GM23338 (cell line): ENCODE data around the gene ST8SIA1. TPM values are rescaled to one million over a fixed set of nuclear protein-coding genes. Genes with fewer than 3 reads are reported as not detected.

ENCODE experiments used
- ATAC-seq: fragments of 200-7000 bp; cut with Tn5 transposase; 3 replicates; pipeline ENCODE4 v1.9.1; 2020
- DNase-seq: peaks from one replicate; pipeline ENCODE4 v3.0.0-alpha.2; 2015; ENCODE audit warnings: low spot score
- H2AFZ ChIP-seq: fragments of 200-600 bp; sonication (generic); 2 replicates; pipeline ENCODE4 v1.8.0; 2016; ENCODE audit warnings: antibody characterized with exemption, mild to moderate bottlenecking, moderate library complexity
- H3F3A ChIP-seq: fragments of 200-600 bp; sonication (generic); replicated peaks from 2 replicates; pipeline ENCODE4 v1.8.0; 2017; ENCODE audit warnings: antibody characterized with exemption, mixed run types, low read depth
- H3K27ac ChIP-seq: fragments of 200-600 bp; sonication (generic); 2 replicates; pipeline ENCODE4 v1.6.1; 2016; ENCODE audit warnings: low read depth
- H3K27me3 ChIP-seq: fragments of 200-600 bp; sonication (generic); 2 replicates; pipeline ENCODE4 v1.8.0; 2016; ENCODE audit warnings: mild to moderate bottlenecking, mixed run types, moderate library complexity; ENCODE audit not compliant: insufficient read depth
- H3K36me3 ChIP-seq: fragments of 200-600 bp; sonication (generic); 2 replicates; pipeline ENCODE4 v1.8.0; 2016; ENCODE audit warnings: mild to moderate bottlenecking; ENCODE audit not compliant: insufficient read depth
- H3K4me1 ChIP-seq: fragments of 200-600 bp; sonication (generic); 2 replicates; pipeline ENCODE4 v1.8.0; 2016; ENCODE audit warnings: mild to moderate bottlenecking, moderate library complexity; ENCODE audit not compliant: insufficient read depth
- H3K4me2 ChIP-seq: fragments of 200-600 bp; sonication (generic); 2 replicates; pipeline ENCODE4 v1.7.1; 2017; ENCODE audit warnings: mixed run types
- H3K4me3 ChIP-seq: fragments of 200-600 bp; sonication (generic); 2 replicates; pipeline ENCODE4 v1.6.1; 2016; ENCODE audit warnings: mixed run types
- H3K79me2 ChIP-seq: fragments of 200-600 bp; sonication (generic); replicated peaks from 2 replicates; pipeline ENCODE4 v1.8.0; 2017; ENCODE audit warnings: mild to moderate bottlenecking; ENCODE audit not compliant: insufficient read depth
- H3K9me2 ChIP-seq: fragments of 200-600 bp; sonication (generic); 2 replicates; pipeline ENCODE4 v1.8.0; 2017; ENCODE audit not compliant: insufficient read depth
- H4K20me1 ChIP-seq: fragments of 200-600 bp; sonication (generic); replicated peaks from 2 replicates; pipeline ENCODE4 v1.8.0; 2017; ENCODE audit warnings: mild to moderate bottlenecking; ENCODE audit not compliant: insufficient read depth
- H3K27ac Mint-ChIP-seq: 2 replicates; pipeline ENCODE4 v1.8.0; 2020; ENCODE audit warnings: inconsistent platforms, mild to moderate bottlenecking, moderate library complexity, mixed read lengths
- H3K27me3 Mint-ChIP-seq: 3 replicates; pipeline ENCODE4 v1.8.0; 2022; ENCODE audit warnings: low read depth, mild to moderate bottlenecking, moderate library complexity, mixed read lengths, inconsistent platforms; ENCODE audit not compliant: insufficient read depth, poor library complexity
- H3K36me3 Mint-ChIP-seq: 3 replicates; pipeline ENCODE4 v1.8.0; 2021; ENCODE audit warnings: low read depth, mild to moderate bottlenecking, inconsistent platforms, moderate library complexity, mixed read lengths
- H3K4me1 Mint-ChIP-seq: 3 replicates; pipeline ENCODE4 v1.8.0; 2020; ENCODE audit warnings: mild to moderate bottlenecking, inconsistent platforms, mixed read lengths
- H3K4me3 Mint-ChIP-seq: 3 replicates; pipeline ENCODE4 v1.8.0; 2021; ENCODE audit warnings: moderate library complexity, mild to moderate bottlenecking, inconsistent platforms, mixed read lengths
- H3K9me3 Mint-ChIP-seq: 3 replicates; pipeline ENCODE4 v1.8.0; 2020; ENCODE audit warnings: moderate library complexity, mild to moderate bottlenecking, inconsistent platforms, mixed read lengths
- CTCF ChIP-seq, 2 experiments: fragments of 200-600 bp in 1 of 2; sonication (generic) in 1 of 2; conservative IDR thresholded peaks; 2 replicates each; pipeline versions ENCODE4 v1.5.1 to v1.6.1; 2016 to 2017; ENCODE audit warnings: antibody characterized with exemption in 2 of 2, low read depth in 2 of 2, mild to moderate bottlenecking in 2 of 2, moderate library complexity in 1 of 2
- ETS1 ChIP-seq: IDR thresholded peaks from 2 replicates; pipeline ENCODE4 v1.6.1; 2016; ENCODE audit warnings: antibody characterized with exemption
- EZH2 ChIP-seq: fragments of 200-600 bp; sonication (generic); IDR thresholded peaks from one replicate; pipeline ENCODE4 v1.8.0; 2017; ENCODE audit warnings: antibody characterized with exemption, mild to moderate bottlenecking, low read depth; ENCODE audit not compliant: unreplicated experiment
- EZH2phosphoT487 ChIP-seq: fragments of 200-600 bp; sonication (generic); IDR thresholded peaks from one replicate; pipeline ENCODE4 v1.8.1; 2018; ENCODE audit warnings: antibody characterized with exemption; ENCODE audit not compliant: unreplicated experiment
- NANOG ChIP-seq: IDR thresholded peaks from 2 replicates; pipeline ENCODE4 v1.6.1; 2016; ENCODE audit warnings: antibody characterized with exemption, borderline replicate concordance
- POLR2AphosphoS5 ChIP-seq: IDR thresholded peaks from 2 replicates; pipeline ENCODE4 v1.6.1; 2016; ENCODE audit warnings: antibody characterized with exemption, low read depth
- REST ChIP-seq: IDR thresholded peaks from one replicate; pipeline ENCODE4 v1.6.1; 2018; ENCODE audit warnings: antibody characterized with exemption; ENCODE audit not compliant: unreplicated experiment
- ZNF331 ChIP-seq: fragments of 250-450 bp; sonication (Bioruptor Pico); IDR thresholded peaks from 2 replicates; pipeline ENCODE4 v1.5.0; 2020; ENCODE audit warnings: low read depth, mild to moderate bottlenecking, moderate library complexity
- polyA plus RNA-seq: library from polyadenylated mRNA; unstranded; fragments of >200 nt; fragmentation: Nextera tagmentation; extraction: Ambion mirVana; gene quantifications from 2 replicates; pipeline ENCODE4 v1.2.1, GENCODE V29; 2016
- total RNA-seq: library from RNA; depleted of rRNA; stranded (reverse); fragments of >200 nt; shearing (Covaris generic); gene quantifications from 2 replicates; pipeline ENCODE4 v1.2.3, GENCODE V29; 2014

ST8SIA1 gene
- total and polyA plus RNA-seq, 2 experiments from 2014 or later, result 2.5 to 5.1 TPM

GRCh38 chr12:22333713-22334409 lies 646 bp downstream of the ST8SIA1 start:
- peak overlapping the region; percentile 90 for H3K4me3 ChIP-seq
- Mint-ChIP-seq H3K27me3 (peaks cover 32% of the 10 kb centered on the region), H3K4me3 (peak overlapping the region; percentile 85), H3K4me1 (peaks cover 11% of the 10 kb centered on the region; the same call in 2 of the 3 replicates), H3K9me3 (no peaks in the 10 kb centered on the region), H3K36me3 (no peaks in the 10 kb centered on the region; the same call in 2 of the 3 replicates), H3K27ac (no peak overlapping the region)
- TF ChIP-seq EZH2 (peak; percentile 44), CTCF (conservative IDR thresholded peaks at IDR 0.05; ENCODE audit: low read depth in 2 of 2) (no peak)
- H3K36me3 ChIP-seq, result no peaks in the 10 kb centered on the region
- no peaks in the 10 kb centered on the region for H3K9me2 ChIP-seq
- peak overlapping the region; percentile 94 for H3K4me2 ChIP-seq
- H3K27ac ChIP-seq, result no peak overlapping the region
- H3K4me1 ChIP-seq, result peaks cover 6% of the 10 kb centered on the region
- DNase-seq (peak; percentile 66), ATAC-seq (peak; percentile 54)
- H3F3A ChIP-seq, result 0 out of 2 replicates have a peak, but pooled peaks cover 3% of the 10 kb centered on the region
- peaks cover 30% of the 10 kb centered on the region for H3K27me3 ChIP-seq
- no peaks in the 10 kb centered on the region for H3K79me2 ChIP-seq
- peak overlapping the region; percentile 83 for H2AFZ ChIP-seq
- no peaks in the 10 kb centered on the region; the same call in 1 of the 2 replicates for H4K20me1 ChIP-seq

- H3K4me1 ChIP-seq, result peaks cover 6% of the 10 kb centered on the region
- no peak overlapping the region for H3K27ac Mint-ChIP-seq
- H3K27me3 Mint-ChIP-seq, result peaks cover 32% of the 10 kb centered on the region
- H3K4me3 ChIP-seq, result peak overlapping the region; percentile 90
- no peaks in the 10 kb centered on the region for H3K9me3 Mint-ChIP-seq
- no peaks in the 10 kb centered on the region for H3K79me2 ChIP-seq
- H3K36me3 Mint-ChIP-seq, result no peaks in the 10 kb centered on the region; the same call in 2 of the 3 replicates
- peak overlapping the region; percentile 94 for H3K4me2 ChIP-seq
- peak overlapping the region; percentile 85 for H3K4me3 Mint-ChIP-seq
- ATAC-seq (no peak), DNase-seq (no peak)
- no peaks in the 10 kb centered on the region; the same call in 1 of the 2 replicates for H4K20me1 ChIP-seq
- H3K36me3 ChIP-seq, result no peaks in the 10 kb centered on the region
- peak overlapping the region; percentile 83 for H2AFZ ChIP-seq
- H3F3A ChIP-seq, result 0 out of 2 replicates have a peak, but pooled peaks cover 3% of the 10 kb centered on the region
- peaks cover 11% of the 10 kb centered on the region; the same call in 2 of the 3 replicates for H3K4me1 Mint-ChIP-seq
- H3K27ac ChIP-seq, result no peak overlapping the region
- TF ChIP-seq EZH2 (peak; percentile 15), CTCF (conservative IDR thresholded peaks at IDR 0.05; ENCODE audit: low read depth in 2 of 2) (no peak)
- no peaks in the 10 kb centered on the region for H3K9me2 ChIP-seq
- peaks cover 30% of the 10 kb centered on the region for H3K27me3 ChIP-seq
Observed at GRCh38 chr12:22333186-22333712, 1.3 kb downstream of the ST8SIA1 start.

- H3K9me3 Mint-ChIP-seq, result no peaks in the 10 kb centered on the region
- H2AFZ ChIP-seq, result no peak overlapping the region
- H3K27ac ChIP-seq, result no peak overlapping the region
- H3K27ac Mint-ChIP-seq, result no peak overlapping the region
- H3K4me3 Mint-ChIP-seq, result no peak overlapping the region; the same call in 2 of the 3 replicates
- DNase-seq (no peak), ATAC-seq (no peak)
- H3K4me3 ChIP-seq, result no peak overlapping the region
- H3K9me2 ChIP-seq, result no peaks in the 10 kb centered on the region
- H3K36me3 ChIP-seq, result no peaks in the 10 kb centered on the region
- 0 out of 2 replicates have a peak, but pooled peaks cover 3% of the 10 kb centered on the region for H3F3A ChIP-seq
- no peaks in the 10 kb centered on the region for H3K79me2 ChIP-seq
- peaks cover 6% of the 10 kb centered on the region for H3K4me1 ChIP-seq
- no peaks in the 10 kb centered on the region; the same call in 2 of the 3 replicates for H3K36me3 Mint-ChIP-seq
- peaks cover 32% of the 10 kb centered on the region for H3K27me3 Mint-ChIP-seq
- H4K20me1 ChIP-seq, result no peaks in the 10 kb centered on the region; the same call in 1 of the 2 replicates
- peaks cover 17% of the 10 kb centered on the region; the same call in 2 of the 3 replicates for H3K4me1 Mint-ChIP-seq
- H3K27me3 ChIP-seq, result peaks cover 30% of the 10 kb centered on the region
- H3K4me2 ChIP-seq, result no peak overlapping the region
- TF ChIP-seq REST (no peak), EZH2 (no peak), POLR2AphosphoS5 (no peak), NANOG (no peak), ETS1 (no peak), ZNF331 (CRISPR knock-in tag) (no peak), EZH2phosphoT487 (no peak)
Observed at GRCh38 chr12:22332202-22332601, 2.3 kb downstream of the ST8SIA1 start.
